ENCODE results near the gene PPP2R2B. TPM values are rescaled to one million over a fixed set of nuclear protein-coding genes. Genes with fewer than 3 reads are reported as not detected.

PPP2R2B gene
- polyA plus RNA-seq, 1 donor (not counting 4 experiments of a cell fraction or from before 2014, with no cell fraction given): 0.33 TPM

GRCh38 chr5:146624179-146624578 lies 254.4 kb downstream of the PPP2R2B start:
- Histone ChIP-seq H3K9me1 (ENCODE audit: control insufficient read depth, extremely low read depth, insufficient read depth, low read length) (no peaks in the 10 kb centered on the region), H3K4me2 (ENCODE audit: control insufficient read depth, extremely low read depth, insufficient read depth, low read depth, low read length) (no peak overlapping the region), H3K27me3 (ENCODE audit: control insufficient read depth, extremely low read depth, insufficient read depth, low read length) (no peaks in the 10 kb centered on the region), H3K9ac (ENCODE audit: control insufficient read depth, extremely low read depth, insufficient read depth, low read length) (no peak overlapping the region), H3K4me1 (ENCODE audit: control insufficient read depth, extremely low read depth, insufficient read depth, low read length) (no peaks in the 10 kb centered on the region), H2AFZ (ENCODE audit: control insufficient read depth, low read length) (no peak overlapping the region), H3K36me3 (ENCODE audit: control insufficient read depth in 2 of 2, extremely low read depth in 1 of 2, insufficient read depth in 2 of 2, low read length in 2 of 2) (no peaks in the 10 kb centered on the region), H3K9me3 (ENCODE audit: control insufficient read depth, low read depth, low read length) (no peaks in the 10 kb centered on the region), H4K20me1 (ENCODE audit: control insufficient read depth, extremely low read depth, insufficient read depth, low read length) (no peaks in the 10 kb centered on the region), H3K4me3 (ENCODE audit: control insufficient read depth in 2 of 3, extremely low read depth in 1 of 3, insufficient read depth in 2 of 3, low read depth in 1 of 3, low read length in 3 of 3) (no peak overlapping the region), H3K27ac (ENCODE audit: control insufficient read depth, insufficient read depth, low read length) (no peak overlapping the region), H3K79me2 (ENCODE audit: control insufficient read depth, insufficient read depth, low read length) (no peaks in the 10 kb centered on the region)
- dilution Hi-C loops (cut with MboI; ENCODE audit: extremely low pct_ligation_motif_present, low sequenced_read_pairs): no loop called here
- no peak for TF ChIP-seq EZH2 (IDR thresholded peaks at IDR 0.05; ENCODE audit: low read length)
- TF ChIP-seq, protein P1, sequence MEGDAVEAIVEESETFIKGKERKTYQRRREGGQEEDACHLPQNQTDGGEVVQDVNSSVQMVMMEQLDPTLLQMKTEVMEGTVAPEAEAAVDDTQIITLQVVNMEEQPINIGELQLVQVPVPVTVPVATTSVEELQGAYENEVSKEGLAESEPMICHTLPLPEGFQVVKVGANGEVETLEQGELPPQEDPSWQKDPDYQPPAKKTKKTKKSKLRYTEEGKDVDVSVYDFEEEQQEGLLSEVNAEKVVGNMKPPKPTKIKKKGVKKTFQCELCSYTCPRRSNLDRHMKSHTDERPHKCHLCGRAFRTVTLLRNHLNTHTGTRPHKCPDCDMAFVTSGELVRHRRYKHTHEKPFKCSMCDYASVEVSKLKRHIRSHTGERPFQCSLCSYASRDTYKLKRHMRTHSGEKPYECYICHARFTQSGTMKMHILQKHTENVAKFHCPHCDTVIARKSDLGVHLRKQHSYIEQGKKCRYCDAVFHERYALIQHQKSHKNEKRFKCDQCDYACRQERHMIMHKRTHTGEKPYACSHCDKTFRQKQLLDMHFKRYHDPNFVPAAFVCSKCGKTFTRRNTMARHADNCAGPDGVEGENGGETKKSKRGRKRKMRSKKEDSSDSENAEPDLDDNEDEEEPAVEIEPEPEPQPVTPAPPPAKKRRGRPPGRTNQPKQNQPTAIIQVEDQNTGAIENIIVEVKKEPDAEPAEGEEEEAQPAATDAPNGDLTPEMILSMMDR (optimal IDR thresholded peaks at IDR 0.05 in 1 of 3, IDR thresholded peaks at IDR 0.05 in 1 of 3, conservative IDR thresholded peaks at IDR 0.05 in 1 of 3; ENCODE audit: extremely low read depth in 1 of 3, insufficient read depth in 2 of 3, low read length in 3 of 3): no peak
- no peak for FAIRE-seq
- no peak for DNase-seq (ENCODE audit: low read depth, low spot score)

DNA sequence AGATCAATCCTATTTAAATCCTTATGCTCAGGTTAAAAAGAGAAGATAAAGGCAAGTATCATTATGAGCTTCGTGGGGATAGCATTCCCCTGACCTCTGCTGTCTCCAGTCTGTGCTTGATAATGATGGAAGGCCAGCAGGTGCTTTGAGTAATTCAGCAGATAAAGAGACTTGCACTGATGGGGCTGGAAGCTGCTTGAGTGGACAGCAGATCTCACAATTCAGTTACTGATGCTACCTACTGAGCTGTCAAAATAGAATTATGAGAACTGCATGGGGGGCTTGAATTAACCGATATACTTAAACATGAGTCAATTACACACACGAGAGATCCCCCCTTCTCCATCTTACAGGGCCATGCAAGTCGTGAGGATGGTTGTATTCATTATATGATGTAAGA lies 254.9 kb downstream of the PPP2R2B start:
- H3K4me3 ChIP-seq (ENCODE audit: control insufficient read depth in 2 of 3, extremely low read depth in 1 of 3, insufficient read depth in 2 of 3, low read depth in 1 of 3, low read length in 3 of 3): no peak overlapping the region
- H3K9me3 ChIP-seq (ENCODE audit: control insufficient read depth, low read depth, low read length): no peaks in the 10 kb centered on the region
- DNase-seq (ENCODE audit: low read depth, low spot score) (no peak), FAIRE-seq (no peak)
- H3K27me3 ChIP-seq (ENCODE audit: control insufficient read depth, extremely low read depth, insufficient read depth, low read length): no peaks in the 10 kb centered on the region
- no peaks in the 10 kb centered on the region for H3K79me2 ChIP-seq (ENCODE audit: control insufficient read depth, insufficient read depth, low read length)
- no peaks in the 10 kb centered on the region for H3K36me3 ChIP-seq (ENCODE audit: control insufficient read depth in 2 of 2, extremely low read depth in 1 of 2, insufficient read depth in 2 of 2, low read length in 2 of 2)
- H3K9me1 ChIP-seq (ENCODE audit: control insufficient read depth, extremely low read depth, insufficient read depth, low read length): no peaks in the 10 kb centered on the region
- H3K9ac ChIP-seq (ENCODE audit: control insufficient read depth, extremely low read depth, insufficient read depth, low read length): no peak overlapping the region
- TF ChIP-seq EZH2 (IDR thresholded peaks at IDR 0.05; ENCODE audit: low read length): no peak
- TF ChIP-seq, protein P1 (optimal IDR thresholded peaks at IDR 0.05 in 1 of 3, IDR thresholded peaks at IDR 0.05 in 1 of 3, conservative IDR thresholded peaks at IDR 0.05 in 1 of 3; ENCODE audit: extremely low read depth in 1 of 3, insufficient read depth in 2 of 3, low read length in 3 of 3): no peak
- no peak overlapping the region for H3K4me2 ChIP-seq (ENCODE audit: control insufficient read depth, extremely low read depth, insufficient read depth, low read depth, low read length)
- no peaks in the 10 kb centered on the region for H3K4me1 ChIP-seq (ENCODE audit: control insufficient read depth, extremely low read depth, insufficient read depth, low read length)
- H4K20me1 ChIP-seq (ENCODE audit: control insufficient read depth, extremely low read depth, insufficient read depth, low read length): no peaks in the 10 kb centered on the region
- dilution Hi-C loops (cut with MboI; ENCODE audit: extremely low pct_ligation_motif_present, low sequenced_read_pairs): no loop called here
- no peak overlapping the region for H3K27ac ChIP-seq (ENCODE audit: control insufficient read depth, insufficient read depth, low read length)
- H2AFZ ChIP-seq (ENCODE audit: control insufficient read depth, low read length): no peak overlapping the region
